Astrocyte (in vitro differentiated cells and primary cell): ENCODE data around the gene PTPRT. TPM values are rescaled to one million over a fixed set of nuclear protein-coding genes. Genes with fewer than 3 reads are reported as not detected.

Experiments
- DNase-seq: peaks from one replicate; pipeline ENCODE4 v3.0.0-alpha.2; 2010; ENCODE audit warnings: low read depth
- FAIRE-seq: peaks from 2 replicates; lab custom pipeline; 2011; peaks lifted over from hg19 to GRCh38; lab: Jason Lieb, UNC
- H2AFZ ChIP-seq: 2 replicates; pipeline ENCODE4 v1.6.0; 2012; ENCODE audit warnings: low read depth, low read length, inconsistent platforms
- H3K27ac ChIP-seq: 2 replicates; pipeline ENCODE4 v1.5.1; 2011; ENCODE audit warnings: low read depth, low read length, inconsistent platforms
- H3K27me3 ChIP-seq: 2 replicates; pipeline ENCODE4 v1.6.0; 2011; ENCODE audit warnings: low read length, inconsistent platforms; ENCODE audit not compliant: insufficient read depth
- H3K36me3 ChIP-seq: 2 replicates; pipeline ENCODE4 v1.5.1; 2011; ENCODE audit warnings: low read length, inconsistent platforms; ENCODE audit not compliant: insufficient read depth
- H3K4me1 ChIP-seq: 2 replicates; pipeline ENCODE4 v1.5.1; 2011; ENCODE audit warnings: low read length, inconsistent platforms; ENCODE audit not compliant: insufficient read depth
- H3K4me2 ChIP-seq: 2 replicates; pipeline ENCODE4 v1.6.0; 2012; ENCODE audit warnings: low read length, inconsistent platforms
- H3K4me3 ChIP-seq: 2 replicates; pipeline ENCODE4 v1.5.1; 2011; ENCODE audit warnings: low read depth, mild to moderate bottlenecking, low read length, inconsistent platforms; ENCODE audit not compliant: insufficient read depth
- H3K79me2 ChIP-seq: 2 replicates; pipeline ENCODE4 v1.6.0; 2012; ENCODE audit warnings: mild to moderate bottlenecking, low read length, inconsistent platforms; ENCODE audit not compliant: insufficient read depth
- H3K9ac ChIP-seq: 2 replicates; pipeline ENCODE4 v1.6.0; 2012; ENCODE audit warnings: mild to moderate bottlenecking, low read length, inconsistent platforms
- H3K9me3 ChIP-seq: 2 replicates; pipeline ENCODE4 v1.5.1; 2012; ENCODE audit warnings: low read depth, mild to moderate bottlenecking, low read length, inconsistent platforms; ENCODE audit not compliant: insufficient read depth
- H4K20me1 ChIP-seq: 2 replicates; pipeline ENCODE4 v1.6.0; 2012; ENCODE audit warnings: low read length, inconsistent platforms; ENCODE audit not compliant: insufficient read depth
- H3K27ac Mint-ChIP-seq: one replicate; pipeline ENCODE4 v1.8.0; 2021; ENCODE audit warnings: mild to moderate bottlenecking, mixed read lengths; ENCODE audit not compliant: unreplicated experiment
- H3K27me3 Mint-ChIP-seq: one replicate; pipeline ENCODE4 v1.8.0; 2021; ENCODE audit warnings: low read depth, mixed read lengths; ENCODE audit not compliant: unreplicated experiment
- H3K36me3 Mint-ChIP-seq: one replicate; pipeline ENCODE4 v1.8.0; 2021; ENCODE audit warnings: low read depth, mixed read lengths; ENCODE audit not compliant: unreplicated experiment
- H3K4me1 Mint-ChIP-seq: one replicate; pipeline ENCODE4 v1.8.0; 2021; ENCODE audit warnings: low read depth, mixed read lengths; ENCODE audit not compliant: unreplicated experiment
- H3K4me3 Mint-ChIP-seq: one replicate; pipeline ENCODE4 v1.8.0; 2021; ENCODE audit warnings: mild to moderate bottlenecking, moderate library complexity, mixed read lengths; ENCODE audit not compliant: unreplicated experiment
- H3K9me3 Mint-ChIP-seq: one replicate; pipeline ENCODE4 v1.8.0; 2021; ENCODE audit warnings: mild to moderate bottlenecking, mixed read lengths; ENCODE audit not compliant: unreplicated experiment
- EZH2 ChIP-seq: IDR thresholded peaks from 2 replicates; pipeline ENCODE4 v1.6.1; 2012; ENCODE audit warnings: mild to moderate bottlenecking, low read length, inconsistent platforms; ENCODE audit not compliant: insufficient read depth
- total RNA-seq: library from RNA; stranded (reverse); gene quantifications from 2 replicates; pipeline ENCODE4 v1.2.1, GENCODE V29; 2021
- TF ChIP-seq, protein P1 (sequence below): IDR thresholded peaks from 2 replicates; pipeline ENCODE4 v1.5.1; 2011; ENCODE audit warnings: low read depth, mild to moderate bottlenecking, inconsistent platforms, low read length, moderate library complexity; ENCODE audit not compliant: insufficient read depth

Gene PTPRT
- total RNA-seq, 1 donor from 2014 or later = 0.25 TPM

- H3K27me3 ChIP-seq = no peaks in the 10 kb centered on the region
- DNase-seq (no peak), FAIRE-seq (no peak)
- TF ChIP-seq, protein P1, sequence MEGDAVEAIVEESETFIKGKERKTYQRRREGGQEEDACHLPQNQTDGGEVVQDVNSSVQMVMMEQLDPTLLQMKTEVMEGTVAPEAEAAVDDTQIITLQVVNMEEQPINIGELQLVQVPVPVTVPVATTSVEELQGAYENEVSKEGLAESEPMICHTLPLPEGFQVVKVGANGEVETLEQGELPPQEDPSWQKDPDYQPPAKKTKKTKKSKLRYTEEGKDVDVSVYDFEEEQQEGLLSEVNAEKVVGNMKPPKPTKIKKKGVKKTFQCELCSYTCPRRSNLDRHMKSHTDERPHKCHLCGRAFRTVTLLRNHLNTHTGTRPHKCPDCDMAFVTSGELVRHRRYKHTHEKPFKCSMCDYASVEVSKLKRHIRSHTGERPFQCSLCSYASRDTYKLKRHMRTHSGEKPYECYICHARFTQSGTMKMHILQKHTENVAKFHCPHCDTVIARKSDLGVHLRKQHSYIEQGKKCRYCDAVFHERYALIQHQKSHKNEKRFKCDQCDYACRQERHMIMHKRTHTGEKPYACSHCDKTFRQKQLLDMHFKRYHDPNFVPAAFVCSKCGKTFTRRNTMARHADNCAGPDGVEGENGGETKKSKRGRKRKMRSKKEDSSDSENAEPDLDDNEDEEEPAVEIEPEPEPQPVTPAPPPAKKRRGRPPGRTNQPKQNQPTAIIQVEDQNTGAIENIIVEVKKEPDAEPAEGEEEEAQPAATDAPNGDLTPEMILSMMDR = no peak
- no peak for TF ChIP-seq EZH2
- no peak overlapping the region for H3K27ac ChIP-seq
- Mint-ChIP-seq H3K27ac (no peak overlapping the region), H3K36me3 (no peaks in the 10 kb centered on the region), H3K4me1 (no peaks in the 10 kb centered on the region), H3K9me3 (peaks cover 9% of the 10 kb centered on the region), H3K27me3 (peaks cover 2% of the 10 kb centered on the region), H3K4me3 (no peak overlapping the region)
- no peaks in the 10 kb centered on the region for H3K4me1 ChIP-seq
- H3K79me2 ChIP-seq = no peaks in the 10 kb centered on the region
- no peak overlapping the region for H3K4me2 ChIP-seq
- H3K9me3 ChIP-seq = peaks cover 5% of the 10 kb centered on the region
- H3K36me3 ChIP-seq = no peaks in the 10 kb centered on the region
- H3K4me3 ChIP-seq = no peak overlapping the region
- H4K20me1 ChIP-seq = no peaks in the 10 kb centered on the region
- no peak overlapping the region for H3K9ac ChIP-seq
- H2AFZ ChIP-seq = no peak overlapping the region
Observed at GRCh38 chr20:42924215-42924614, 265.5 kb downstream of the PTPRT start.

- Histone ChIP-seq H3K79me2 (no peaks in the 10 kb centered on the region), H3K4me3 (no peak overlapping the region), H3K27me3 (no peaks in the 10 kb centered on the region), H2AFZ (no peak overlapping the region), H3K9ac (no peak overlapping the region), H3K27ac (no peak overlapping the region), H3K9me3 (peaks cover 9% of the 10 kb centered on the region), H4K20me1 (no peaks in the 10 kb centered on the region), H3K4me1 (no peaks in the 10 kb centered on the region), H3K4me2 (no peak overlapping the region), H3K36me3 (no peaks in the 10 kb centered on the region)
- FAIRE-seq (no peak), DNase-seq (no peak)
- TF ChIP-seq, protein P1 = no peak
- TF ChIP-seq EZH2 = no peak
- Mint-ChIP-seq H3K27me3 (peaks cover 2% of the 10 kb centered on the region), H3K36me3 (no peaks in the 10 kb centered on the region), H3K9me3 (peaks cover 9% of the 10 kb centered on the region), H3K27ac (no peak overlapping the region), H3K4me3 (no peak overlapping the region), H3K4me1 (no peaks in the 10 kb centered on the region)
Observed at GRCh38 chr20:42923348-42923918, 266.3 kb downstream of the PTPRT start.

DNA sequence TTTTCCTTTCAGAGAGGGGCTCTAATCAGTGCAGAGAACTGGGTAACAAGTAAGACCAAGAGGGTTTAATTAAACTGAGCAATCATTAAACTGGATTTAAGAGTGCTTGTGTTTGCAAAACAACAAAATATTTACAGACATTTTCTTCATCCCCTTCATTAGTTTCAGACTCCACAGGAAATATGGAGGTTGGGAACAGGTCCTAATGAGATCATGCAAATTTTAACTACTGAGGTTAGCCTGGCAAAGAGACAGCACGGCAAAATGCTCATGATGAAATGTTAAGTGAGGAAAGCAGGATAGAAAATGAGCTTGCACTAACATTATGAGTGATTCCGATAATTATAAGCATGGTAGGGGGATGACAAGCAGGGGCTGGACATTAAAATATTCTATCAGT is 268.9 kb downstream of the PTPRT start:
- Mint-ChIP-seq H3K4me1 (no peaks in the 10 kb centered on the region), H3K9me3 (peaks cover 7% of the 10 kb centered on the region), H3K27ac (no peak overlapping the region), H3K4me3 (no peak overlapping the region), H3K27me3 (no peaks in the 10 kb centered on the region), H3K36me3 (no peaks in the 10 kb centered on the region)
- Histone ChIP-seq H3K27ac (no peak overlapping the region), H3K9me3 (peaks cover 5% of the 10 kb centered on the region), H2AFZ (no peak overlapping the region), H3K27me3 (no peaks in the 10 kb centered on the region), H4K20me1 (no peaks in the 10 kb centered on the region), H3K4me2 (no peak overlapping the region), H3K4me3 (no peak overlapping the region), H3K36me3 (no peaks in the 10 kb centered on the region), H3K9ac (no peak overlapping the region), H3K79me2 (no peaks in the 10 kb centered on the region), H3K4me1 (no peaks in the 10 kb centered on the region)
- FAIRE-seq = no peak
- TF ChIP-seq, protein P1 = no peak
- no peak for TF ChIP-seq EZH2
- DNase-seq = no peak
